HL-60/S4 (cell line): ENCODE data around the gene PLK3.
"Not testable (repeated sequence)": the region's sequence is repeated elsewhere in the genome, so short reads cannot be mapped to it uniquely, and the experiment has no call there.

ENCODE experiments used
- in situ Hi-C: fragments of 300-500 bp; cut with MboI; formaldehyde crosslinking; loops from 2 replicates; pipeline ENCODE4 v1.14.3; 2022; ENCODE audit warnings: low sequenced_read_pairs

The PLK3 gene

GRCh38 chr1:44826375-44827196 is 26.4 kb downstream of the PLK3 start:
- in situ Hi-C loops, result no loop called here

DNA sequence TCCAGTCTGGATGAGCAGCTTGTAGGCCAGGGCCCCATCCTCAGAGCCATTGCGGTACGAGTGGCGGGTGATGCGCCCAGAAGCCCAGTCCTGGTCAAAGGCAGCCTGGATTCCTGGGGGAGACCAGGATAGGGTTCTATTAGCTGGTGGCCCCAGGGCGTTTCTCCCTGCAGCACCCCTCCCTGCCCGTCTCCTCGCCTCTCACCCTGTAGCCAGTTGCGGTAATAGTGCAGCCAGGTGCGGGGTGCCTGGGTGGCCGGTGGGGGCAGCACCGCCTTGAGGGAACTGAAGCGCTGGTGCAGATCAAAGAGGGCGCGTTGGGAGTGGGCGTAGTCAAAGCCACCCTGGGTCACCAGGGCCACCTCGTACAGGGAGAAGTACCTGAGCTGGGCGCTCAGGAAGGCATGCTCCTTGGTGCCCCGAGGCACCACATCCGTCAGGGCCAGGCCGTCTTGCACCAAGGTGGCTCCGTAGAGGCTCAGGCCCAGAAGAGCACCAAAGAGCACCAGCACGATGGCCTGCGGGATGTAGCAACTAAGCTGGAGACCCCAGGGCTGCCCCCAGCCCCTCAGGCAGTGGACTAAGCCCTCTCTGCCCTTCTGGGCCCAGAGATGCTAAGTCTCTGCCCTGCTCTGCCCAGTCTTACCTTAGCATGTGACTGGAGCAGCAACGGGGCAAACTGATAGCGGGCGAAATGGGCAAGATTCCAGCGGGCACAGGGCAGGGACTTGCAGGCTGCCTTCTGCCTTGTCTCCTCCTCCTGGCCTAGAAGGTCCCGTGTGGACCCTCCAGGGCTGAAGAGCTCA is 27.2 kb downstream of the PLK3 start:
- in situ Hi-C loops, result no loop called here

DNA sequence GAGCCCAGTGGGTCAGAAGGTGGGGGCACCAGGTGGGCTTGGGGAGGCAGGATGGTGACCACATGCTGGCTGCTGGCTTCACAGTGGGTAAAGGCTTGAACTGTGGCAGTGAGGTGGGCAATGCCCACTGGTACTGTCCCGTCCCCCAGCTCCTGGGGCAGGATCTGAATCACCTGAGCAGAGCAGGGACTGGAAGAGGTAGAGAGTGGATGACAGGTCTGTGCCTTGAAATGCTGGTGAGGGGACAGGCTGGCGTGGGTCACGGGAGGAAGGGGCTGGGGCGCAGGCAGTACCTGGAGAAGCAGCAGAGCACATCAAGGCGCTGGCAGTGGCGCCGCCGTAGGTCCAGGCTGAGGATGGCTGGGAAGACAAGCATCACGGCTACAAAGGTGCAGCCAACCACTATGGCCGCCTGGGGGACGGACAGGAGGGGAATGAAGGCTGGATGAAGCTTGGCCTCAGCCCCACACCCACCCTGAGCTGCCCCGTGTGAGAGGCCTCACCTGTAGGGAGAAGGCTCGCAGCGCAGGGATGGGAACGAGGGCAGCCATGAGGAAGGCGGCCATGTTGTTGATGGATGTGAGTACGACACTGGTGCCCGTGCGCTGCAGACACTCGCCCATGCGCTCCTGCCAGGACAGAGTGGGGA is 27.9 kb downstream of the PLK3 start:
- in situ Hi-C loops, result no loop called here

DNA sequence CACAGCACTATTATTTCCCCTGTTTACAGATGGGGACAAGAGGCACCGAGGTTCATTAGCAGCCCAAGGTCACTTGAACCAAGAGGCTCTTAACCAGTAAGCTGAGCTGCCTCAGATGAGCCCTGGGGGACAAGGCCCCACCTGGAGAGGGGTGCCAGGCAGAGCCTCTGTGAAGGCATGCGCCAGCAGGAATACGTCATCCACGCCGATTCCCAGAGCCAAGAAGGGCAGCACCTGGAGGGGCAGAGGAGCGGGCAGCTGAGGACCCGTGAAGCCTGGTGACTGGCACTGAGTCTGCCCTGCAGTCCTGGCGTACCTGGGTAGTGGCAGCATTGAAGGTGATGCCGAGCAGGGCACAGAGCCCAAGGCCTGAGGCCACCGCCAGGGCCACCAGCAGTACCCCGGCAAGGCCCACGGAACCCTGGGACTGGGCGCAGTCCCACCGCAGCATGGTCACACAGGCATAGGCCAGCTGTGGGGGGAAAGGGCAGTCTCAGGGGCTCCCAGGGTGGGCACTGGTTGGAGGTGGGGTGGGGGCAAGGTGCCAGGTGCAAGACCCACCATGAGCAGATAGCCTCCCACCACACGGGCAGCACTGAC is 28.8 kb downstream of the PLK3 start:
- in situ Hi-C loops, result no loop called here

DNA sequence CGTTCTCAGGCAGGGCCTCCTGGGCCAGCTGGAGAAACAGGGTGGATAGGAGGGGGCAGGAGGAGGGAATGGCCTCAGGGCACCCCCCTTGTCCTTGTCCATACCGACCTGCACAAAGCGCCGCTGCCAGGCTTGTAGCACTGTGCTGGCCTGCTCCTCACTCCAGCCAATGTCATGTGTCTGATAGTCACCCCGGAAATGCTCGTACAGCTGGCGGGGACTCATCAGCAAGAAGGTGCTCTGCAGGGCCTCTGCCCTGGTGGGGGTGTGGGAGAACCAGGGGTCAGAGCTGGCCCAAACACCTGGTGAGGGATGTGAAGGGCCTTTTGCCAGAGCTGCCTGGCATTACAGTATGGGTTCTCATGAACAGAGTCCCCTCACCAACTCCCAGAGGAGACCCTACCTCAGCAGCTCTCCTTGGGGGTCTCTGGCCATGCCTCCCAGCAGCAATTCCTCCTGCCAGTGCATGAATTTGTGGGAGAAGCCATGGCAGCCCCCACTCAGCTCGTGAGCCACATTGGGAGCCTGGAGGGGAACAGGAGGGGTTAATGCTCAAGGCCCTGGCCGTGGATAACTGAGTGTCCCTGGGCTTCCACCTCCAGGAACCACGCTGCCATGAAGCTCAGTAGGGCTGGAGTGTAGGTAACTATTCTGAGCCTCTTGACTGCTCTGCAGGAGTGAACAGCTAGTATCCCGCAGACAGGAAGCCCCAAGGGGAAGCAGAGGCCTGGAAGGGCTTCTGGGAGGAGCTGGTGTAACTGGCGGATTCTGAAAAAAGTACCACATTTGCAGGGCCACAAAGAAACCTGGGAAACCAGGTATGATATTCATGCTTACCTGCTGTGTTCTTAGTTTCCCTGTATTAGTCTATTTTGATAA is 29.6 kb downstream of the PLK3 start:
- in situ Hi-C loops, result no loop called here

- in situ Hi-C loops, result no loop called here
These were observed 30.7 kb downstream of the PLK3 start for GRCh38 chr1:44830900-44831304.

DNA sequence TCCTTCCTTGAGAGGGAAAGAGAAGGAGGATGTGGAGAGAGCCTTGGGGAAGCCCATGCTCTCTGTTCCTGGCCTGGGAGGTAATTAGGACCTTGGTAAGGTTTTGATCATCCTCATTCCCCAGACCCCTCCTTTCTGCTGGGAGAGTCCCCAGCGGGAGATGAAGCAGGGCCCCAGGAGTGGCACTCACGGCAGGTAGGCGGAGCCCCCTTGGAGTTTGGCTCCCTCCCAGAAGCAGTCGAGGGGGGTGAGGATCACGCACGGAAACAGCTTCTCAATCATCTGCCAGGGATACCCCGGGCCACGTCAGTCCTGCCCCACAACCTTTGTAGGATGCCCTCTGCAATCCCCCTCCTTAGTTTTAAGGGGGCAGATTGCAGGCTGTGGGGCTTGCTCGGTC is 31.3 kb downstream of the PLK3 start:
- in situ Hi-C loops, result no loop called here

DNA sequence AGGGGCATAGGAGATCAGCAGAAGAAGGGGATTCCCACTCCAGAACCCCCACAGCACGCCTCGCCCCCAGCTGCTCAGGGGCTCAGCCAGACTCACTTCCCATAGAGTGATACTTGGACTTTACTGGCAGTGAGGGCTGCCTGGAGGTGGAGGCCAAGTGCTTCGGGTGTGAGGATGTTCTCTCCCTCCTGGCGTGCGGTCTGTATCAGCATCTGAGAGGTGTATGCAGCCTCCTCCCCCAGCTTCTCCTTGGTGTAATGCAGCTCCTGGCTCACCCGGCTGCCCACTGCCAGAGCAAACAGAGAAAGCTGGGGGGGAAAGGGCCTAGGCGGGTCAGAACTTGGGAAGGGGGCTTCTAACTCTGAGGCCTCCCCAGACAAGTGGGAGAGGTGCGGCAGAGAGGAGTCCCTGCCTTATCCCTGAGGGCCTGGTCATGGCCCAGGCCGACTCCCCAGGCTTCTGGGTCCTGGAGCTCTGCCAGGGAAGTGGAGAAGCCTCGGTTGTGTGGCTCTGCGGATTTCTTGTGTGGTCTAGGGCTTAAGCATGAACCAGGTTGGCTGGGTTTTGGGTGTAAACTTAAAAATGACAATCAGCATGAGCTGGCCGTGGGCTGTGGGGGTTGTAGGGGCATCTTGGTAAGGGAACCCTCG is 32.0 kb downstream of the PLK3 start:
- in situ Hi-C loops, result no loop called here

- in situ Hi-C loops, result no loop called here
These were observed 34.2 kb downstream of the PLK3 start for GRCh38 chr1:44834328-44834727.

- in situ Hi-C loops, result no loop called here
These were observed 35.8 kb downstream of the PLK3 start for GRCh38 chr1:44835738-44836675.

DNA sequence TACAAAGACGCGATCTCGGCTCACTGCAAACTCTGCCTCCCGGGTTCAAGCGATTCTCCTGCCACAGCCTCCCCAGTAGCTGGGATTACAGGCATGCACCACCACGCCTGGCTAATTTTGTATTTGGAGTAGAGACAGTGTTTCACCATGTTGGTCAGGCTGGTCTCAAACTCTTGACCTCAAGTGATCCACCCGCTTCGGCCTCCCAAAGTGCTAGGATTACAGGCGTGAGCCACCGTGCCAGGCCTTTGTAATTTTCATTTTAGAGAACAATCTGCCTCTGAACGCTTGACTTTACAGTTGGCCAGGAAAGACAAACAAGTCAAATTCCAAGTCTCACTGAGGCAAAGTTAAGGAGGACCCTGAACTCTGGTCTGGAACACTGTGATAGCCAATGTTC is 38.1 kb downstream of the PLK3 start:
- in situ Hi-C loops, result not testable (repeated sequence)

GRCh38 chr1:44839576-44839975 is 39.4 kb downstream of the PLK3 start:
- in situ Hi-C loops, result no loop called here

DNA sequence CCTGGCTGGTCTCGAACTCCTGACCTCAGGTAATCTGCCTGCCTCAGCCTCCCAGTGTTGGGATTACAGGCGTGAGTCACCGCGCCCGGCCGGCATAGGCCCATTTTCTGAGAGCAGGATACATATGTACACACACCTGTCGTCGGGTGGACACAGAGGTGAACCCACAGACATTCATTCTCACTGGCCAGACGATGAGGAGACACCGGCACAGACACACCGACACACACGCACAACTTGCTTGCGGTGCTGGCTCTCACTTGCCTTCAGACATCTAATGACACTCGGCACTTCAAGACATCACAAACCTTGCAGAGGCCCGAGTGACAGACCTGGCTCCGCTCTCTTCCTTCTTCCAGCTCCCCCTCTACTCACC is 42.3 kb downstream of the PLK3 start:
- in situ Hi-C loops, result no loop called here

- in situ Hi-C loops, result no loop called here
These were observed 42.9 kb downstream of the PLK3 start, which contains the start of gene PTCH2 for GRCh38 chr1:44842862-44843655. TSS of gene PTCH2 (minus strand) at chr1:44843253. CDS start at chr1:44842932, 321 bp downstream.

DNA sequence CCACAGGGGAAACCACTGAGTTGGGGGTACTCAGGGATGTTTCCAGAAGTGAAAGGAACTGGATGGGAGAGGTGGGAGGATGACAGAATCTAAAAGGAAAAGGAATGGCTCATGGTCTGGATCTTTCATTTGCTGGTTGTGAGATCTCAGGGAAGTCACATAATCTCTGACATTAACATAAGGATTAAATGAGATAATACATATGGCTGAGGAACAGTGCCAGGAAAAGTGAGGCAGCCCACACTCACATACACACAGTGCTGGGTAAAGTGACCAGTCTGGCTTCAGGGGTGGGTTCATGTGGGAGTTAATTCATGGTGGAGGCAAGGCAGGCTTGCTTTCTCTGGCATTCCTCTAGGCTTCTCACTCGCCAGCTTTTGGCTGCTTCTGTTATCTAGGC is 46.8 kb downstream of the PLK3 start:
- in situ Hi-C loops, result no loop called here

DNA sequence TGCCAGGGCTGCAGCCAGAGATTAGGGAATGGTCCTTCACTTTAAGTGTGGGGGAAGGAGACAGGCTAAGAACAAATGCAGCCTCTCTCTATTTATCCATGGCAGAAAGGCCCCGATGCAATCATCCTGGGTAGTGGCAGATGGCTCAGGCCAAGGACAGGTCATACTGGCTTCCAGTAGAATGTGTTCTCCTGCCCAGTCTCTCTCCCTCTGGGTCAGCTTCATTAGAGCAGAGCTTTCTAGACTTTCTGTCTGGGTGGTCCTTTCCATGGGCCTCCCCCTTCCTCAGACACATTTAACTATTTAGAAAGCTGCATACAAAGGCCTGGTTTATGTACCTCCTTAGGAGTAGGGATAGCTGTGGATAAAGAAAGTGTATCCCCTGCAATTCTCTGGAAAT is 47.7 kb downstream of the PLK3 start:
- in situ Hi-C loops, result no loop called here

DNA sequence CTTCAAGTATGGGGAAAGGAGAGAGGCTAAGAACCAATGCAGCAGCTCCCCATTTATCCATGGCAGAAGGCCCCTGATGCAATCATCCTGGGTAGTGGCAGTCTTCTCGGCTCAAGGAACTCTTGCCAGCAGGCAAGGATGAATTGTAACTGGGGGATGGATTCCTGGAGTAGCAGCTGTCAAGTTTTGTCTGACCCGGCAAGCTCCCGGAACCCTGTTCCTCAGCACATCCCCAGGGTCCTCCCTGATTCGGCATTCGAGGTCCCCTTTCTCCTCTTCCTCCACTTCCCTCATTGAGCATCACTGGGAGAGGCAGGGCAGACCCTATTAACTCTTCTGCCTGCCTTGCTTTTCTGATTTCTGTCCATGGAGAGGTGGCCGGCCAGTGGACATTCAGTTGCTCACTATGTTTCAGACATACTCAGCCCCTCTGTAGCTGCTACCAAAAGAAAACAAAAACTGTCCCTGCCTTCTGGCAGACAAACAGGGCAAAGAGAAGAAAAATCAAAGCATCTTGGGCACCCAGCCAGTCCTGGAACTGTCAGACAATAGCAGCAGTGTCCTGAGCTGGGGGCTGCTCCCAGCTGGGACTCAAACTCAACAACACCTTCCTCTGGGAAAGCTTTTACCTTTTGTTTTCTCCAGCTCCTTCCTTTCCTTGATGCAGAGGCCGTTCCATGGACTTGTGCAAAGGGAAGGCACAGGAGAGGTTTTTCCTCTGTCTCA is 48.4 kb downstream of the PLK3 start:
- in situ Hi-C loops, result no loop called here
